Hepatocyte (in vitro differentiated cells): Measurements from ENCODE around the gene PTPRM.

Experiments
- EZH2 ChIP-seq: fragments of 200-600 bp; sonication (generic); IDR thresholded peaks from 2 replicates; pipeline ENCODE4 v1.6.1; 2016; ENCODE audit warnings: antibody characterized with exemption, mild to moderate bottlenecking, borderline replicate concordance
- EZH2phosphoT487 ChIP-seq: fragments of 200-600 bp; sonication (generic); IDR thresholded peaks from one replicate; pipeline ENCODE4 v1.6.1; 2018; ENCODE audit warnings: antibody characterized with exemption, mild to moderate bottlenecking, low read depth, moderate library complexity; ENCODE audit not compliant: unreplicated experiment, severe bottlenecking
- TF ChIP-seq, protein P1 (sequence below): fragments of 200-600 bp; sonication (generic); IDR thresholded peaks from 2 replicates; pipeline ENCODE4 v1.5.1; 2016; ENCODE audit warnings: antibody characterized with exemption, mild to moderate bottlenecking; ENCODE audit not compliant: poor library complexity

DNA sequence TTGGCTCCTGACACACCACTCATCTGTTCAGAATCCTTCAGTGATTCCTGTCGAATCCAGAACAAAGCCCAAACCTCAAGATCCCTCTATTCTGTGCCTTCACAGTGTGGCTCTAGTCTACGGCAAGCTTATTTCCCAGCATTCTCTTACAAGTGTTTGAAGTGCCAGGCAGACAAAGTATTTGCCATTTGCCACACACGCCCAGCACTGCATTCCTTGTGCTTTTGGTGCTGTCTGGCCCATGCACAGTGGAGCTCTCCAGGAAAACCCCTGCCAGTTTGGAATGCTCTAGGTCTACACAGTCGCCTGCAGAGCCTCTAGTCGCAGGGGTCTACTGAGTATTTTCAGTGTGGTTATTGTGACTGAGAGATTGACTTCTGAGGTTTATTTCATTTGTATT is 783.5 kb downstream of the PTPRM start:
- TF ChIP-seq, protein P1, sequence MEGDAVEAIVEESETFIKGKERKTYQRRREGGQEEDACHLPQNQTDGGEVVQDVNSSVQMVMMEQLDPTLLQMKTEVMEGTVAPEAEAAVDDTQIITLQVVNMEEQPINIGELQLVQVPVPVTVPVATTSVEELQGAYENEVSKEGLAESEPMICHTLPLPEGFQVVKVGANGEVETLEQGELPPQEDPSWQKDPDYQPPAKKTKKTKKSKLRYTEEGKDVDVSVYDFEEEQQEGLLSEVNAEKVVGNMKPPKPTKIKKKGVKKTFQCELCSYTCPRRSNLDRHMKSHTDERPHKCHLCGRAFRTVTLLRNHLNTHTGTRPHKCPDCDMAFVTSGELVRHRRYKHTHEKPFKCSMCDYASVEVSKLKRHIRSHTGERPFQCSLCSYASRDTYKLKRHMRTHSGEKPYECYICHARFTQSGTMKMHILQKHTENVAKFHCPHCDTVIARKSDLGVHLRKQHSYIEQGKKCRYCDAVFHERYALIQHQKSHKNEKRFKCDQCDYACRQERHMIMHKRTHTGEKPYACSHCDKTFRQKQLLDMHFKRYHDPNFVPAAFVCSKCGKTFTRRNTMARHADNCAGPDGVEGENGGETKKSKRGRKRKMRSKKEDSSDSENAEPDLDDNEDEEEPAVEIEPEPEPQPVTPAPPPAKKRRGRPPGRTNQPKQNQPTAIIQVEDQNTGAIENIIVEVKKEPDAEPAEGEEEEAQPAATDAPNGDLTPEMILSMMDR: no peak
- TF ChIP-seq EZH2phosphoT487: no peak
- no peak for TF ChIP-seq EZH2
